H9 (cell line): ENCODE measurements around the gene TXNRD1. TPM values are rescaled to one million over a fixed set of nuclear protein-coding genes. Genes with fewer than 3 reads are reported as not detected.

Source experiments
- DNase-seq: peaks from one replicate; pipeline ENCODE4 v3.0.0-alpha.2; 2017
- H2AFZ ChIP-seq: one replicate; pipeline ENCODE4 v1.6.1; 2013; ENCODE audit warnings: mild to moderate bottlenecking, low read length, control low read depth, moderate library complexity
- H2AK5ac ChIP-seq: 2 replicates; pipeline ENCODE4 v1.6.1; 2013; ENCODE audit warnings: low read length, control low read depth, mixed read lengths; ENCODE audit not compliant: insufficient read length
- H2BK120ac ChIP-seq: one replicate; pipeline ENCODE4 v1.6.1; 2013; ENCODE audit warnings: low read depth, mild to moderate bottlenecking, low read length, control low read depth, inconsistent platforms; ENCODE audit not compliant: poor library complexity, severe bottlenecking
- H2BK12ac ChIP-seq: 2 replicates; pipeline ENCODE4 v1.6.1; 2013; ENCODE audit warnings: low read length, control low read depth, mixed read lengths, low read depth; ENCODE audit not compliant: insufficient read length
- H2BK15ac ChIP-seq: 2 replicates; pipeline ENCODE4 v1.6.1; 2013; ENCODE audit warnings: low read depth, low read length, control low read depth
- H2BK20ac ChIP-seq: one replicate; pipeline ENCODE4 v1.6.1; 2013; ENCODE audit warnings: low read depth, mild to moderate bottlenecking, low read length, control low read depth, inconsistent platforms; ENCODE audit not compliant: poor library complexity, severe bottlenecking
- H2BK5ac ChIP-seq: 2 replicates; pipeline ENCODE4 v1.6.1; 2013; ENCODE audit warnings: low read length, control low read depth, mixed read lengths; ENCODE audit not compliant: insufficient read length
- H3K14ac ChIP-seq: 2 replicates; pipeline ENCODE4 v1.6.1; 2013; ENCODE audit warnings: low read length, control low read depth; ENCODE audit not compliant: insufficient read depth
- H3K18ac ChIP-seq: 2 replicates; pipeline ENCODE4 v1.6.1; 2013; ENCODE audit warnings: low read depth, mild to moderate bottlenecking, mixed read lengths, low read length, control low read depth; ENCODE audit not compliant: insufficient read length
- H3K23ac ChIP-seq: 2 replicates; pipeline ENCODE4 v1.6.1; 2013; ENCODE audit warnings: low read length, control low read depth, mixed read lengths, low read depth; ENCODE audit not compliant: insufficient read length
- H3K23me2 ChIP-seq: 2 replicates; pipeline ENCODE4 v1.6.1; 2013; ENCODE audit warnings: low read depth, mild to moderate bottlenecking, mixed read lengths, low read length, control low read depth; ENCODE audit not compliant: insufficient read length, poor library complexity, severe bottlenecking
- H3K27ac ChIP-seq: 2 replicates; pipeline ENCODE4 v1.5.1; 2013; ENCODE audit warnings: low read length, control low read depth, mixed read lengths, low read depth; ENCODE audit not compliant: insufficient read length
- H3K27me3 ChIP-seq: 2 replicates; pipeline ENCODE4 v1.6.1; 2013; ENCODE audit warnings: low read length, control low read depth, inconsistent platforms; ENCODE audit not compliant: insufficient read depth
- H3K4ac ChIP-seq: 2 replicates; pipeline ENCODE4 v1.6.1; 2013; ENCODE audit warnings: low read depth, mild to moderate bottlenecking, control low read depth, inconsistent platforms, low read length, moderate library complexity
- H3K4me1 ChIP-seq: 2 replicates; pipeline ENCODE4 v1.6.1; 2013; ENCODE audit warnings: low read length, control low read depth, inconsistent platforms; ENCODE audit not compliant: insufficient read depth
- H3K4me2 ChIP-seq: 2 replicates; pipeline ENCODE4 v1.6.1; 2013; ENCODE audit warnings: low read length, control low read depth, mixed read lengths; ENCODE audit not compliant: insufficient read length, insufficient read depth
- H3K56ac ChIP-seq: 2 replicates; pipeline ENCODE4 v1.6.1; 2013; ENCODE audit warnings: low read depth, mild to moderate bottlenecking, mixed read lengths, low read length, control low read depth; ENCODE audit not compliant: insufficient read length
- H3K79me1 ChIP-seq: 2 replicates; pipeline ENCODE4 v1.6.1; 2013; ENCODE audit warnings: low read depth, mild to moderate bottlenecking, moderate library complexity, low read length, control low read depth, inconsistent platforms; ENCODE audit not compliant: insufficient read depth, poor library complexity, severe bottlenecking
- H3K79me2 ChIP-seq: 2 replicates; pipeline ENCODE4 v1.6.1; 2013; ENCODE audit warnings: low read length, control low read depth, inconsistent platforms; ENCODE audit not compliant: insufficient read depth
- H3K9ac ChIP-seq: 2 replicates; pipeline ENCODE4 v1.6.1; 2013; ENCODE audit warnings: low read length, control low read depth, mixed read lengths; ENCODE audit not compliant: insufficient read length; ENCODE audit errors: extremely low read depth
- H3K9me3 ChIP-seq: one replicate; pipeline ENCODE4 v1.6.1; 2013; ENCODE audit warnings: low read depth, low read length, inconsistent platforms; ENCODE audit not compliant: control insufficient read depth
- H3T11ph ChIP-seq: one replicate; pipeline ENCODE4 v1.6.1; 2013; ENCODE audit warnings: mild to moderate bottlenecking, low read length, control low read depth, inconsistent platforms
- H4K20me1 ChIP-seq: one replicate; pipeline ENCODE4 v1.6.1; 2013; ENCODE audit not compliant: control insufficient read depth, insufficient read length, insufficient read depth
- H4K5ac ChIP-seq: 2 replicates; pipeline ENCODE4 v1.6.1; 2013; ENCODE audit warnings: low read depth, mild to moderate bottlenecking, mixed read lengths, low read length, control low read depth; ENCODE audit not compliant: insufficient read length
- H4K8ac ChIP-seq: replicated peaks from 2 replicates; pipeline ENCODE4 v1.6.1; 2013; ENCODE audit warnings: low read length, control low read depth, mixed read lengths, low read depth; ENCODE audit not compliant: insufficient read length
- H4K91ac ChIP-seq: 2 replicates; pipeline ENCODE4 v1.6.1; 2013; ENCODE audit warnings: low read depth, mild to moderate bottlenecking, moderate library complexity, mixed read lengths, low read length, control low read depth; ENCODE audit not compliant: insufficient read length
- H3K27ac Mint-ChIP-seq, 3 experiments: 2 replicates in 2 of 3; 3 replicates in 1 of 3; pipeline ENCODE4 v1.8.0; 2020 to 2021; ENCODE audit warnings: mixed read lengths in 3 of 3, mild to moderate bottlenecking in 1 of 3, moderate library complexity in 1 of 3
- H3K27me3 Mint-ChIP-seq: 2 replicates; pipeline ENCODE4 v1.8.0; 2021; ENCODE audit warnings: low read depth, mild to moderate bottlenecking, moderate library complexity, mixed read lengths
- H3K36me3 Mint-ChIP-seq, 3 experiments: 2 replicates in 2 of 3; 3 replicates in 1 of 3; pipeline ENCODE4 v1.8.0; 2020 to 2021; ENCODE audit warnings: low read depth in 3 of 3, mixed read lengths in 3 of 3; ENCODE audit not compliant: insufficient read depth in 1 of 3
- H3K4me1 Mint-ChIP-seq, 2 experiments: 2 replicates each; pipeline ENCODE4 v1.8.0; 2020; ENCODE audit warnings: mixed read lengths in 2 of 2
- H3K4me3 Mint-ChIP-seq, 2 experiments: 2 replicates in 1 of 2; 3 replicates in 1 of 2; pipeline ENCODE4 v1.8.0; 2020 to 2021; ENCODE audit warnings: mild to moderate bottlenecking in 2 of 2, mixed read lengths in 2 of 2, moderate library complexity in 1 of 2
- H3K9me3 Mint-ChIP-seq, 2 experiments: 2 replicates in 1 of 2; 3 replicates in 1 of 2; pipeline ENCODE4 v1.8.0; 2020; ENCODE audit warnings: mild to moderate bottlenecking in 2 of 2, mixed read lengths in 2 of 2, moderate library complexity in 1 of 2
- WGBS: extraction: QIAGEN DNeasy Blood & Tissue Kit; methylation state at CpG from one replicate; pipeline ENCODE4 v1.1.7; 2013; ENCODE audit warnings: missing lambda C conversion rate, low lambda C conversion rate, mixed read lengths; ENCODE audit not compliant: insufficient read length; ENCODE audit errors: extremely low coverage; 5-methylcytosine and 5-hydroxymethylcytosine counted together
- total RNA-seq: library from RNA; stranded (reverse); gene quantifications from 2 replicates; pipeline ENCODE4 v1.2.1, GENCODE V29; 2021
- TF ChIP-seq, protein P1 (sequence below): fragments of 200-600 bp; sonication (generic); conservative IDR thresholded peaks from 3 replicates; pipeline ENCODE4 v1.8.0; 2021; ENCODE audit warnings: antibody characterized with exemption, mild to moderate bottlenecking

TXNRD1 gene
- total RNA-seq, 1 experiment from 2014 or later: 100 TPM

DNA sequence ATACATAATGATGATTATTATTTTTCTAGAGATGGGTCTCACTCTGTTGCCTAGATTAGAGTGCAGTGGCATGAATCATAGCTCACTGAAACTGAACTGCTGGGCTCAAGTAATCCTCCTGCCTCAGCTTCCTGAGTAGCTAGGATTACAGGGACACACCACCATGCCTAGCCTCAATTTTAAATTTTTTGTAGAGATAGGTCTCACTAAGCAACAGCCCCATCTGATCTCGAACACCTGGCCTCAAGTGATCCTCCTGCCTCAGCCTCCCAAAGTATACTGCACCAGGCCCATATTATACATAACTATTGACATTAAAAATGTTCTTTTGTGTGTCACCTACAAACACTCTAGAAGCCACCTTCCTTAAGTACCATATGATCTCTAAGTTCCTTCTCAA, 3.4 kb downstream of the TXNRD1 start:
- Histone ChIP-seq H3K23me2 (peaks cover 4% of the 10 kb centered on the region), H2BK15ac (no peak overlapping the region), H2BK12ac (no peak overlapping the region), H3K4me1 (no peaks in the 10 kb centered on the region), H3K79me1 (no peaks in the 10 kb centered on the region), H3K56ac (no peak overlapping the region), H3K4ac (no peak overlapping the region), H2AK5ac (no peak overlapping the region), H2AFZ (no peak overlapping the region), H3K23ac (no peak overlapping the region), H3K27me3 (no peaks in the 10 kb centered on the region; the same call in 1 of the 2 replicates), H4K20me1 (no peaks in the 10 kb centered on the region), H3K9me3 (no peaks in the 10 kb centered on the region), H3K27ac (no peak overlapping the region), H2BK120ac (no peak overlapping the region), H4K91ac (no peak overlapping the region), H2BK20ac (no peak overlapping the region), H3K4me2 (no peak overlapping the region), H3K14ac (no peak overlapping the region), H4K8ac (no peak overlapping the region), H3K79me2 (no peaks in the 10 kb centered on the region), H2BK5ac (no peak overlapping the region), H4K5ac (no peak overlapping the region), H3T11ph (no peak overlapping the region), H3K9ac (no peak overlapping the region), H3K18ac (no peak overlapping the region)
- Mint-ChIP-seq H3K27me3 (peaks cover 34% of the 10 kb centered on the region), H3K27ac (no peak overlapping the region), H3K9me3 (no peaks in the 10 kb centered on the region), H3K36me3 (peaks cover 0 to 4% (median 0%) of the 10 kb centered on the region in 3 experiments; a peak in 1 of 7 replicates), H3K4me3 (no peak overlapping the region), H3K4me1 (peaks cover 6 to 8% of the 10 kb centered on the region in 2 experiments)
- no peak for DNase-seq
- TF ChIP-seq, protein P1, sequence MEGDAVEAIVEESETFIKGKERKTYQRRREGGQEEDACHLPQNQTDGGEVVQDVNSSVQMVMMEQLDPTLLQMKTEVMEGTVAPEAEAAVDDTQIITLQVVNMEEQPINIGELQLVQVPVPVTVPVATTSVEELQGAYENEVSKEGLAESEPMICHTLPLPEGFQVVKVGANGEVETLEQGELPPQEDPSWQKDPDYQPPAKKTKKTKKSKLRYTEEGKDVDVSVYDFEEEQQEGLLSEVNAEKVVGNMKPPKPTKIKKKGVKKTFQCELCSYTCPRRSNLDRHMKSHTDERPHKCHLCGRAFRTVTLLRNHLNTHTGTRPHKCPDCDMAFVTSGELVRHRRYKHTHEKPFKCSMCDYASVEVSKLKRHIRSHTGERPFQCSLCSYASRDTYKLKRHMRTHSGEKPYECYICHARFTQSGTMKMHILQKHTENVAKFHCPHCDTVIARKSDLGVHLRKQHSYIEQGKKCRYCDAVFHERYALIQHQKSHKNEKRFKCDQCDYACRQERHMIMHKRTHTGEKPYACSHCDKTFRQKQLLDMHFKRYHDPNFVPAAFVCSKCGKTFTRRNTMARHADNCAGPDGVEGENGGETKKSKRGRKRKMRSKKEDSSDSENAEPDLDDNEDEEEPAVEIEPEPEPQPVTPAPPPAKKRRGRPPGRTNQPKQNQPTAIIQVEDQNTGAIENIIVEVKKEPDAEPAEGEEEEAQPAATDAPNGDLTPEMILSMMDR: no peak
- WGBS: no CpG with 5 or more reads among the region's 1 CpG
